NT2/D1 (cell line): ENCODE measurements around the gene PA2G4.
A peak's percentile ranks its signal among the peaks of the same experiment; 100 is the strongest.

ENCODE experiments used
- DNase-seq: peaks from one replicate; pipeline ENCODE4 v3.0.0-alpha.2; 2011; ENCODE audit warnings: low read depth, low spot score
- H3K27me3 ChIP-seq: 2 replicates; pipeline ENCODE4 v1.6.0; 2011; ENCODE audit warnings: mild to moderate bottlenecking; ENCODE audit not compliant: insufficient read length, insufficient read depth
- H3K36me3 ChIP-seq: 2 replicates; pipeline ENCODE4 v1.6.1; 2011; ENCODE audit warnings: mild to moderate bottlenecking, low read length, mixed read lengths; ENCODE audit not compliant: insufficient read depth, insufficient read length
- H3K4me1 ChIP-seq: 2 replicates; pipeline ENCODE4 v1.5.1; 2011; ENCODE audit not compliant: insufficient read depth, insufficient read length
- H3K4me3 ChIP-seq: 2 replicates; pipeline ENCODE4 v1.5.1; 2011; ENCODE audit warnings: low read depth; ENCODE audit not compliant: insufficient read length
- H3K9ac ChIP-seq: 2 replicates; pipeline ENCODE4 v1.6.0; 2011; ENCODE audit warnings: low read depth; ENCODE audit not compliant: insufficient read length
- H3K9me3 ChIP-seq: 2 replicates; pipeline ENCODE4 v1.5.1; 2011; ENCODE audit warnings: mild to moderate bottlenecking, low read length; ENCODE audit not compliant: insufficient read depth
- SUZ12 ChIP-seq: IDR thresholded peaks from 2 replicates; pipeline ENCODE4 v1.6.1; 2011; ENCODE audit not compliant: insufficient read length, insufficient read depth; ENCODE audit errors: extremely low read depth
- YY1 ChIP-seq: IDR thresholded peaks from 2 replicates; pipeline ENCODE4 v1.6.1; 2011; ENCODE audit not compliant: insufficient read length, insufficient read depth
- ZNF274 ChIP-seq: IDR thresholded peaks from 2 replicates; pipeline ENCODE4 v1.6.1; 2011; ENCODE audit warnings: mild to moderate bottlenecking, low read depth, low read length

Gene PA2G4

GRCh38 chr12:56078931-56079722 lies 25.2 kb upstream of the PA2G4 start:
- Histone ChIP-seq H3K9ac (peak overlapping the region; percentile 98), H3K27me3 (no peaks in the 10 kb centered on the region), H3K36me3 (no peaks in the 10 kb centered on the region), H3K4me3 (peak overlapping the region; percentile 91), H3K4me1 (peaks cover 10% of the 10 kb centered on the region), H3K9me3 (peaks cover 6% of the 10 kb centered on the region; the same call in 1 of the 2 replicates)
- TF ChIP-seq ZNF274: no peak
- TF ChIP-seq YY1: no peak
- TF ChIP-seq SUZ12: no peak
- DNase-seq: peak; percentile 83

- no peak for TF ChIP-seq SUZ12
- peaks cover 2% of the 10 kb centered on the region for H3K36me3 ChIP-seq
- peaks cover 10% of the 10 kb centered on the region for H3K4me1 ChIP-seq
- DNase-seq: peak; percentile 71
- peaks cover 6% of the 10 kb centered on the region; the same call in 1 of the 2 replicates for H3K9me3 ChIP-seq
- peak within 1 kb of the TSS; percentile 91 for H3K4me3 ChIP-seq
- H3K9ac ChIP-seq: peak within 1 kb of the TSS; percentile 98
- H3K27me3 ChIP-seq: no peaks in the 10 kb centered on the region
Observed at GRCh38 chr12:56079723-56080555, 24.4 kb upstream of the PA2G4 start, which contains the start of gene ERBB3. Gene ERBB3 (plus strand): TSS chr12:56080165. CDS start chr12:56080301, 136 bp downstream.

- H3K36me3 ChIP-seq: peaks cover 5% of the 10 kb centered on the region
- peaks cover 6% of the 10 kb centered on the region; the same call in 1 of the 2 replicates for H3K9me3 ChIP-seq
- DNase-seq: no peak
- TF ChIP-seq YY1 (no peak), SUZ12 (no peak), ZNF274 (no peak)
- H3K9ac ChIP-seq: peak overlapping the region; percentile 98
- H3K27me3 ChIP-seq: no peaks in the 10 kb centered on the region
- peaks cover 10% of the 10 kb centered on the region for H3K4me1 ChIP-seq
- peak overlapping the region; percentile 91 for H3K4me3 ChIP-seq
Observed at GRCh38 chr12:56080556-56081138, 23.7 kb upstream of the PA2G4 start.

GRCh38 chr12:56081393-56082347 lies 22.7 kb upstream of the PA2G4 start:
- Histone ChIP-seq H3K36me3 (peaks cover 9% of the 10 kb centered on the region), H3K27me3 (no peaks in the 10 kb centered on the region), H3K4me3 (peak overlapping the region; percentile 91), H3K9me3 (peaks cover 5% of the 10 kb centered on the region; the same call in 1 of the 2 replicates), H3K4me1 (peaks cover 10% of the 10 kb centered on the region), H3K9ac (peak overlapping the region; percentile 98)
- no peak for TF ChIP-seq ZNF274
- TF ChIP-seq YY1: no peak
- no peak for TF ChIP-seq SUZ12
- DNase-seq: no peak

GRCh38 chr12:56082382-56082781 lies 22.0 kb upstream of the PA2G4 start:
- TF ChIP-seq ZNF274 (no peak), SUZ12 (no peak), YY1 (no peak)
- Histone ChIP-seq H3K9me3 (no peaks in the 10 kb centered on the region; the same call in 1 of the 2 replicates), H3K4me3 (no peak overlapping the region), H3K27me3 (no peaks in the 10 kb centered on the region), H3K9ac (no peak overlapping the region), H3K4me1 (peaks cover 13% of the 10 kb centered on the region), H3K36me3 (peaks cover 10% of the 10 kb centered on the region)
- no peak for DNase-seq

GRCh38 chr12:56082967-56083366 lies 21.4 kb upstream of the PA2G4 start:
- H3K9ac ChIP-seq: no peak overlapping the region
- H3K4me1 ChIP-seq: peaks cover 13% of the 10 kb centered on the region

More at GRCh38 chr12:56082967-56083366, 21.4 kb upstream of the PA2G4 start:
- Histone ChIP-seq H3K27me3 (no peaks in the 10 kb centered on the region), H3K9me3 (no peaks in the 10 kb centered on the region; the same call in 1 of the 2 replicates), H3K4me3 (no peak overlapping the region), H3K36me3 (peaks cover 16% of the 10 kb centered on the region)
- no peak for TF ChIP-seq ZNF274
- TF ChIP-seq SUZ12: no peak
- no peak for TF ChIP-seq YY1
- no peak for DNase-seq
